Astrocyte of the cerebellum (primary cell): ENCODE measurements around the gene RBMS1.

Source experiments
- DNase-seq: peaks from one replicate; pipeline ENCODE4 v3.0.0-alpha.2; 2011; ENCODE audit warnings: low read depth
- H3K4me3 ChIP-seq: 2 replicates; pipeline ENCODE4 v1.5.1; 2011; ENCODE audit warnings: mild to moderate bottlenecking, low read depth, low read length, moderate library complexity
- in situ Hi-C: cut with HindIII; loops from 2 replicates; pipeline ENCODE4 v1.10.0; 2017; ENCODE audit warnings: low sequenced_read_pairs
- TF ChIP-seq, protein P1 (sequence below): IDR thresholded peaks from 2 replicates; pipeline ENCODE4 v1.5.1; 2012; ENCODE audit warnings: low read length, low read depth, moderate library complexity, mild to moderate bottlenecking; ENCODE audit errors: missing control alignments

RBMS1 gene

DNA sequence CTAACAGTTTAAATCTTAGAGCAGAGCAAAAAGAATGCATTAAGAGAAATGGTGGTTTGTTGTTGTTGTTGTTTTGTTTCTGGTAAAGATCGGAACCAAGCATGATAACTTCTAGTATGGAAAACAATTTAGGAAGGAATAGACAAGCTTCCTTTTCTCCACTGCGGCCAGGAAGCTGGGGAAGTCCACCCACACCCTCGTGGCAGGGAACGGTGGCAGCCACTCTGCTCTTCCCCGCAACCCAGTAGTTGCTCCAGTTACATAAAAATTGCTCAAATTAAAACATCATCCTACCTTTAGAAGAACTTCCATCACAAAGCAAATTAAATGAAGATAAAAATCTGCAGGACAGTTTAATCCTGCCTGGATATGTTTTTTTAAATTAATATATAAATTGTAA, 113.0 kb downstream of the RBMS1 start:
- TF ChIP-seq, protein P1, sequence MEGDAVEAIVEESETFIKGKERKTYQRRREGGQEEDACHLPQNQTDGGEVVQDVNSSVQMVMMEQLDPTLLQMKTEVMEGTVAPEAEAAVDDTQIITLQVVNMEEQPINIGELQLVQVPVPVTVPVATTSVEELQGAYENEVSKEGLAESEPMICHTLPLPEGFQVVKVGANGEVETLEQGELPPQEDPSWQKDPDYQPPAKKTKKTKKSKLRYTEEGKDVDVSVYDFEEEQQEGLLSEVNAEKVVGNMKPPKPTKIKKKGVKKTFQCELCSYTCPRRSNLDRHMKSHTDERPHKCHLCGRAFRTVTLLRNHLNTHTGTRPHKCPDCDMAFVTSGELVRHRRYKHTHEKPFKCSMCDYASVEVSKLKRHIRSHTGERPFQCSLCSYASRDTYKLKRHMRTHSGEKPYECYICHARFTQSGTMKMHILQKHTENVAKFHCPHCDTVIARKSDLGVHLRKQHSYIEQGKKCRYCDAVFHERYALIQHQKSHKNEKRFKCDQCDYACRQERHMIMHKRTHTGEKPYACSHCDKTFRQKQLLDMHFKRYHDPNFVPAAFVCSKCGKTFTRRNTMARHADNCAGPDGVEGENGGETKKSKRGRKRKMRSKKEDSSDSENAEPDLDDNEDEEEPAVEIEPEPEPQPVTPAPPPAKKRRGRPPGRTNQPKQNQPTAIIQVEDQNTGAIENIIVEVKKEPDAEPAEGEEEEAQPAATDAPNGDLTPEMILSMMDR: no peak
- no peak overlapping the region for H3K4me3 ChIP-seq
- in situ Hi-C loops: loop anchor here (5.0 kb wide), 1 partner anchor 58 kb away; no protein-coding TSS in a partner anchor
- no peak for DNase-seq

GRCh38 chr2:160380000-160380570, 113.5 kb downstream of the RBMS1 start:
- DNase-seq: no peak
- in situ Hi-C loops: loop anchor here (5.0 kb wide), 1 partner anchor 58 kb away; no protein-coding TSS in a partner anchor
- TF ChIP-seq, protein P1: no peak
- no peak overlapping the region for H3K4me3 ChIP-seq

DNA sequence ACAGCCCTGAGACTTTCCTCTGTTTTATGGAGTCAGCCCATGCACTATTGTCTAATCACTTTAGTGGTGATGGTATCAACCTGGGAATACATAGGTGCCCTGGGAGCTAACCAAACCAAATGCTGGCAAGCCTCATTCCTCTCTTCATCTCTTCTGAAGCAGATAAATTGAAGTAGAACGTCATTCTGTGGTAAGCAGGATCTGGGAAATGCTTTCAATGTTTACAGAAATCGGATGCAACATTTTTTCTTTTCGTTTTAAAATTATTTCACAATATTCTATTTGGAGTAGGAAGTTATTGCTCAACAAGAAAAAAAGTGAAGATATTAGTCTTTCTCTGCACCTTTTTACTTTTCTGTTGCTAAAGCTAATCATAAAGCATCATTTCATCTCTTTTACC, 114.2 kb downstream of the RBMS1 start:
- in situ Hi-C loops: no loop called here
- TF ChIP-seq, protein P1: no peak
- no peak overlapping the region for H3K4me3 ChIP-seq
- DNase-seq: peak; percentile 89

GRCh38 chr2:160377204-160377995, 116.2 kb downstream of the RBMS1 start:
- no peak overlapping the region for H3K4me3 ChIP-seq
- TF ChIP-seq, protein P1: peak; percentile 23
- in situ Hi-C loops: no loop called here
- DNase-seq: no peak

- in situ Hi-C loops: no loop called here
- H3K4me3 ChIP-seq: no peak overlapping the region
- no peak for DNase-seq
- TF ChIP-seq, protein P1: no peak
Observed at GRCh38 chr2:160376576-160376975, 117.0 kb downstream of the RBMS1 start.

GRCh38 chr2:160375802-160376469, 117.7 kb downstream of the RBMS1 start:
- TF ChIP-seq, protein P1: no peak
- DNase-seq: no peak
- in situ Hi-C loops: no loop called here
- no peak overlapping the region for H3K4me3 ChIP-seq
